ENCODE measurements around the gene SLC35F6.

- TF ChIP-seq CTCF (conservative IDR thresholded peaks at IDR 0.05; ENCODE audit: low read length) (no peak), EZH2phosphoT487 (IDR thresholded peaks at IDR 0.05; ENCODE audit: borderline replicate concordance, low read depth, low read length) (no peak)
Observed at GRCh38 chr2:26818972-26819371, 54.9 kb downstream of the SLC35F6 start.
